H1 (cell line): Measurements from ENCODE around the gene KCNQ1. TPM values are rescaled to one million over a fixed set of nuclear protein-coding genes. Genes with fewer than 3 reads are reported as not detected.

Experiments
- CTCF ChIA-PET: fragments of 300-600 bp; sonication (Branson Sonifier 250); formaldehyde crosslinking; loops from one replicate; lab custom pipeline; 2021; ENCODE audit not compliant: partially characterized antibody; lab: Charles Lee
- POLR2A ChIA-PET: fragments of 300-600 bp; sonication (Branson Sonifier 250); formaldehyde crosslinking; loops from one replicate; lab custom pipeline; 2021; ENCODE audit warnings: inconsistent platforms; ENCODE audit not compliant: partially characterized antibody; lab: Charles Lee
- DNase-seq, 2 experiments: peaks; one replicate each; pipeline versions ENCODE4 v3.0.0 to v3.0.0-alpha.2; 2010 to 2022; ENCODE audit warnings: low spot score in 2 of 2, low read depth in 1 of 2, mixed read lengths in 1 of 2
- FAIRE-seq: peaks from 2 replicates; lab custom pipeline; 2011; peaks lifted over from hg19 to GRCh38; lab: Jason Lieb, UNC
- H2AFZ ChIP-seq: 2 replicates; pipeline ENCODE4 v1.8.1; 2012; ENCODE audit warnings: low read length, inconsistent platforms
- H2AK5ac ChIP-seq: 2 replicates; pipeline ENCODE4 v1.6.1; 2013; ENCODE audit warnings: low read depth, low read length
- H2BK120ac ChIP-seq: replicated peaks from 2 replicates; pipeline ENCODE3; 2013; ENCODE audit warnings: low read depth, low read length, inconsistent platforms
- H2BK12ac ChIP-seq: 2 replicates; pipeline ENCODE4 v1.6.1; 2013; ENCODE audit warnings: low read depth, low read length
- H2BK15ac ChIP-seq: 2 replicates; pipeline ENCODE4 v1.6.1; 2013; ENCODE audit warnings: low read length
- H2BK20ac ChIP-seq: 2 replicates; pipeline ENCODE4 v1.6.1; 2013; ENCODE audit warnings: low read length
- H2BK5ac ChIP-seq: 2 replicates; pipeline ENCODE4 v1.6.1; 2013; ENCODE audit warnings: low read depth, low read length
- H3K14ac ChIP-seq: 2 replicates; pipeline ENCODE4 v1.6.1; 2013; ENCODE audit warnings: inconsistent platforms; ENCODE audit not compliant: insufficient read length
- H3K18ac ChIP-seq: 2 replicates; pipeline ENCODE4 v1.6.1; 2013; ENCODE audit warnings: low read length; ENCODE audit errors: extremely low read depth
- H3K23ac ChIP-seq: 2 replicates; pipeline ENCODE4 v1.6.1; 2013; ENCODE audit warnings: inconsistent platforms; ENCODE audit not compliant: insufficient read length
- H3K23me2 ChIP-seq: 2 replicates; pipeline ENCODE4 v1.6.1; 2013; ENCODE audit warnings: low read depth, low read length
- H3K27ac ChIP-seq: 2 replicates; pipeline ENCODE4 v1.6.1; 2011; ENCODE audit warnings: low read depth, low read length, inconsistent platforms
- H3K27me3 ChIP-seq, 4 experiments: replicated peaks in 1 of 4; 1 replicate in 1 of 4; 2 replicates in 3 of 4; pipeline versions ENCODE4 v1.6.1 to v1.8.1; 2011 to 2013; ENCODE audit warnings: low read length in 3 of 4, mild to moderate bottlenecking in 3 of 4, inconsistent platforms in 2 of 4, mixed read lengths in 2 of 4, moderate library complexity in 1 of 4; ENCODE audit not compliant: control insufficient read depth in 3 of 4, insufficient read depth in 3 of 4; ENCODE audit errors: extremely low read depth in 1 of 4
- H3K36me3 ChIP-seq, 4 experiments: 2 replicates each; pipeline versions ENCODE4 v1.6.1 to v1.8.1; 2011 to 2013; ENCODE audit warnings: mild to moderate bottlenecking in 4 of 4, low read length in 3 of 4, moderate library complexity in 2 of 4, control low read depth in 1 of 4, inconsistent platforms in 1 of 4; ENCODE audit not compliant: insufficient read depth in 4 of 4, control insufficient read depth in 2 of 4
- H3K4ac ChIP-seq: replicated peaks from 2 replicates; pipeline ENCODE3; 2013; ENCODE audit warnings: low read length, low read depth, mixed read lengths, inconsistent platforms; ENCODE audit not compliant: insufficient read length
- H3K4me1 ChIP-seq, 4 experiments: replicated peaks in 1 of 4; 1 replicate in 1 of 4; 2 replicates in 3 of 4; pipeline versions ENCODE4 v1.6.1 to v1.8.1; 2011 to 2013; ENCODE audit warnings: low read length in 3 of 4, inconsistent platforms in 2 of 4, mixed read lengths in 1 of 4; ENCODE audit not compliant: insufficient read depth in 4 of 4, control insufficient read depth in 3 of 4
- H3K4me2 ChIP-seq, 2 experiments: 2 replicates each; pipeline versions ENCODE4 v1.6.1 to v1.8.1; 2011 to 2013; ENCODE audit warnings: low read depth in 2 of 2, low read length in 2 of 2, control low read depth in 1 of 2, inconsistent platforms in 1 of 2, mild to moderate bottlenecking in 1 of 2; ENCODE audit not compliant: insufficient read depth in 1 of 2
- H3K4me3 ChIP-seq, 4 experiments: fragments of 200-600, 300-600 bp in 1 of 4; sonication (generic), shearing (Covaris generic), sonication (Bioruptor Twin) in 1 of 4; 2 replicates each; pipeline versions ENCODE4 v1.5.1 to v1.8.1; 2011 to 2016; ENCODE audit warnings: low read length in 4 of 4, low read depth in 3 of 4, control low read depth in 2 of 4, inconsistent platforms in 2 of 4, mild to moderate bottlenecking in 2 of 4, mixed read lengths in 1 of 4, moderate library complexity in 1 of 4; ENCODE audit not compliant: insufficient read depth in 2 of 4; ENCODE audit errors: extremely low read depth in 1 of 4
- H3K56ac ChIP-seq: replicated peaks from 2 replicates; pipeline ENCODE3; 2013; ENCODE audit warnings: low read depth, mild to moderate bottlenecking, mixed read lengths, low read length, inconsistent platforms; ENCODE audit not compliant: insufficient read length
- H3K79me1 ChIP-seq: 2 replicates; pipeline ENCODE4 v1.6.1; 2013; ENCODE audit warnings: low read depth, low read length, control low read depth
- H3K79me2 ChIP-seq, 2 experiments: 2 replicates each; pipeline versions ENCODE4 v1.6.1 to v1.8.1; 2012 to 2013; ENCODE audit warnings: low read length in 2 of 2, mild to moderate bottlenecking in 2 of 2, inconsistent platforms in 1 of 2; ENCODE audit not compliant: insufficient read depth in 2 of 2, control insufficient read depth in 1 of 2
- H3K9ac ChIP-seq, 4 experiments: replicated peaks in 1 of 4; 1 replicate in 1 of 4; 2 replicates in 3 of 4; pipeline versions ENCODE4 v1.6.1 to v1.8.1; 2011 to 2013; ENCODE audit warnings: low read depth in 3 of 4, low read length in 3 of 4, control low read depth in 2 of 4, mild to moderate bottlenecking in 2 of 4, moderate library complexity in 2 of 4, inconsistent platforms in 1 of 4; ENCODE audit errors: extremely low read depth in 1 of 4
- H3K9me3 ChIP-seq, 2 experiments: 2 replicates each; pipeline versions ENCODE4 v1.6.1 to v1.8.1; 2012 to 2013; ENCODE audit warnings: mild to moderate bottlenecking in 2 of 2, moderate library complexity in 2 of 2, control low read depth in 1 of 2, inconsistent platforms in 1 of 2, low read depth in 1 of 2, low read length in 1 of 2, mixed read lengths in 1 of 2; ENCODE audit not compliant: insufficient read depth in 2 of 2
- H4K20me1 ChIP-seq, 2 experiments: replicated peaks in 1 of 2; 2 replicates each; pipeline versions ENCODE3 to v1.8.1; 2011 to 2013; ENCODE audit warnings: inconsistent platforms in 2 of 2, low read length in 2 of 2, mild to moderate bottlenecking in 1 of 2; ENCODE audit not compliant: insufficient read depth in 2 of 2, control insufficient read depth in 1 of 2
- H4K5ac ChIP-seq: 2 replicates; pipeline ENCODE4 v1.6.1; 2013; ENCODE audit warnings: low read length, low read depth, mixed read lengths, inconsistent platforms; ENCODE audit not compliant: insufficient read length
- H4K8ac ChIP-seq: 2 replicates; pipeline ENCODE4 v1.8.0; 2013; ENCODE audit warnings: mild to moderate bottlenecking, moderate library complexity, low read length, inconsistent platforms; ENCODE audit not compliant: insufficient read depth; ENCODE audit errors: extremely low read depth
- H4K91ac ChIP-seq: replicated peaks from 2 replicates; pipeline ENCODE3; 2013; ENCODE audit warnings: low read length, mixed read lengths, inconsistent platforms; ENCODE audit not compliant: insufficient read length
- ATF2 ChIP-seq: IDR thresholded peaks from 2 replicates; pipeline ENCODE4 v1.6.1; 2012; ENCODE audit warnings: low read length, inconsistent platforms
- ATF3 ChIP-seq: IDR thresholded peaks from 2 replicates; pipeline ENCODE4 v1.6.1; 2011; ENCODE audit warnings: low read depth, mild to moderate bottlenecking, low read length; ENCODE audit not compliant: insufficient read depth
- BACH1 ChIP-seq: IDR thresholded peaks from 2 replicates; pipeline ENCODE4 v1.6.1; 2012; ENCODE audit warnings: low read length, improper control_type of control experiment
- CBX8 ChIP-seq: fragments of 300-800, 300-1000 bp; sonication (generic); IDR thresholded peaks from 2 replicates; pipeline ENCODE4 v1.7.1; 2016; ENCODE audit warnings: low read depth, low read length, borderline replicate concordance
- EP300 ChIP-seq, 2 experiments: IDR thresholded peaks; 1 replicate in 1 of 2; 2 replicates in 1 of 2; pipeline ENCODE4 v1.6.1; 2011 to 2012; ENCODE audit warnings: low read depth in 2 of 2, low read length in 2 of 2, mild to moderate bottlenecking in 2 of 2, borderline replicate concordance in 1 of 2, inconsistent platforms in 1 of 2, moderate library complexity in 1 of 2
- HDAC6 ChIP-seq: IDR thresholded peaks from one replicate; pipeline ENCODE4 v1.7.1; 2012; ENCODE audit warnings: low read depth, mild to moderate bottlenecking, inconsistent platforms, low read length, moderate library complexity
- KDM1A ChIP-seq: fragments of 200-600, 300-600 bp; sonication (generic); IDR thresholded peaks from 2 replicates; pipeline ENCODE4 v1.7.1; 2016; ENCODE audit warnings: mild to moderate bottlenecking, low read length, borderline replicate concordance
- KDM5A ChIP-seq: fragments of 200-600 bp; IDR thresholded peaks from 2 replicates; pipeline ENCODE4 v1.7.1; 2012; ENCODE audit warnings: mild to moderate bottlenecking, low read length, inconsistent platforms, mixed read lengths
- NRF1 ChIP-seq: IDR thresholded peaks from 2 replicates; pipeline ENCODE4 v1.6.1; 2011; ENCODE audit warnings: mild to moderate bottlenecking, low read depth, low read length, improper control_type of control experiment
- SP4 ChIP-seq: IDR thresholded peaks from 2 replicates; pipeline ENCODE4 v1.6.1; 2012; ENCODE audit warnings: low read length, inconsistent platforms
- TAF1 ChIP-seq: IDR thresholded peaks from 2 replicates; pipeline ENCODE4 v1.6.1; 2011; ENCODE audit warnings: mild to moderate bottlenecking, low read depth, low read length
- WGBS, 2 experiments: shearing (Covaris generic) in 1 of 2; methylation state at CpG; one replicate each; pipeline versions ENCODE4 v1.1.6 to v1.1.7; 2013 to 2015; ENCODE audit warnings: low lambda C conversion rate in 2 of 2, mixed read lengths in 2 of 2, inconsistent platforms in 1 of 2, low coverage in 1 of 2, missing lambda C conversion rate in 1 of 2; ENCODE audit not compliant: insufficient replicate concordance in 2 of 2, insufficient coverage in 1 of 2, insufficient read length in 1 of 2; ENCODE audit errors: extremely low coverage in 1 of 2, missing lambda C conversion rate in 1 of 2; 5-methylcytosine and 5-hydroxymethylcytosine counted together
- polyA plus RNA-seq, 7 experiments: library from polyadenylated mRNA; depleted of rRNA in 3 of 7; stranded (reverse) in 5 of 7; unstranded in 2 of 7; fragments of >200 nt in 5 of 7; fragments of 200-250 nt in 2 of 7; gene quantifications; 1 replicate in 5 of 7; 2 replicates in 1 of 7; 4 replicates in 1 of 7; pipeline versions ENCODE4 v1.2.1 to v1.2.3, GENCODE V29; 2011 to 2013; ENCODE audit warnings: missing spikeins in 2 of 7, mixed read lengths in 2 of 7
- total RNA-seq: library from RNA; stranded (reverse); fragmentation: NEBNext Ultra II Directional; extraction: Animal tissue kit (Norgen Biotek cat#: 25700); gene quantifications from 2 replicates; pipeline ENCODE4 v1.2.1, GENCODE V29; 2021

Gene KCNQ1
- total and polyA plus RNA-seq, 2 of the 8 experiments (the other 6 are each of a cell fraction or from before 2014, with no cell fraction given) = 1.9 to 2.0 TPM

- ChIA-PET CTCF (interaction anchor here (0.8 to 7.3 kb wide), 3 partner anchors 11 to 371 kb away, joined by 5 to 50 read pairs (median 8); no protein-coding TSS in a partner anchor), POLR2A (no interaction called here)
- Histone ChIP-seq H3K36me3 (no peaks in the 10 kb centered on the region), H3K79me1 (no peaks in the 10 kb centered on the region), H4K20me1 (no peaks in the 10 kb centered on the region), H2BK15ac (no peak overlapping the region), H2AK5ac (no peak overlapping the region), H2BK5ac (no peak overlapping the region), H4K91ac (no peak overlapping the region), H3K14ac (no peak overlapping the region), H3K4me1 (peaks cover 0 to 2% (median 0%) of the 10 kb centered on the region in 4 experiments; a peak in 3 of 7 replicates), H3K56ac (no peak overlapping the region), H3K23ac (no peak overlapping the region), H2AFZ (no peak overlapping the region), H3K9ac (no peak overlapping the region), H3K4me3 (no peak overlapping the region), H4K5ac (no peak overlapping the region), H2BK12ac (no peak overlapping the region), H3K27me3 (peaks cover 0 to 23% (median 6%) of the 10 kb centered on the region in 4 experiments; a peak in 4 of 7 replicates), H2BK120ac (no peak overlapping the region), H4K8ac (no peak overlapping the region), H3K79me2 (no peaks in the 10 kb centered on the region), H3K23me2 (no peaks in the 10 kb centered on the region), H3K9me3 (no peaks in the 10 kb centered on the region), H3K18ac (no peak overlapping the region), H3K27ac (no peak overlapping the region), H2BK20ac (no peak overlapping the region), H3K4me2 (no peak overlapping the region), H3K4ac (no peak overlapping the region)
- no peak for DNase-seq
- WGBS, 2 experiments = 89% methylated on average over 22 of the region's 26 CpGs; no CpG with 5 or more reads in 1 of the 2 experiments
- no peak for FAIRE-seq
- TF ChIP-seq ATF2 (no peak), CBX8 (no peak), ATF3 (no peak), KDM5A (no peak), SP4 (no peak), BACH1 (no peak), TAF1 (no peak), NRF1 (no peak), HDAC6 (no peak), EP300 (IDR thresholded peaks at IDR 0.05; ENCODE audit: borderline replicate concordance in 1 of 2, low read depth in 2 of 2, low read length in 2 of 2) (no peak), KDM1A (no peak)
Observed at GRCh38 chr11:2521081-2521732, 76.4 kb downstream of the KCNQ1 start.
